ENCODE data around the gene TMEM39B.

DNA sequence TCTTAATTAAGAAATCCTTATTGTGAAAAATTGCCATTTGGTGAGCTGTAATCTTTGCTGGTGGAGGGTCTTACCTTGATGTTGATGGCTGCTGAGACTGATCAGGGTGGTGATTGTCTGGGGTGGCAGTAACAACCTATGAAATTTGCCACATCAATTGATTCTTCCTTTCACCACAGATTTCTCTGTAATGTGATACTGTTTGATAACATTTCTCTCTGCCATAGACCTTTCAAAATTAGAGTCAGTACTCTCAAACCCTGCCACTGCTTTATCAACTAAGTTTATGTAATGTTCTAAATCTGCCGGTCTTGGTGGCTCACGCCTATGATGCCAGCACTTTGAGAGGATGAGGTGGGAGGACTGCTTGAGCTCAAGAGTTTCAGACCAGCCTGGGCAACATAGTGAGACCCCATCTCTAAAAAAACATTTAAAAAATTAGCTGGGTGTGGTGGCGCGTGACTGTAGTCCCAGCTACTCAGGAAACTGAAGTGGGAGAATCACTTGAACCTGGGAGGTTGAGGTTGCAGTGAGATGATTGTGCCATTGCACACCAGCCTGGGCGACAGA is 40.2 kb downstream of the TMEM39B start:
- no peak for TF ChIP-seq EZH2 (IDR thresholded peaks at IDR 0.05; ENCODE audit: borderline replicate concordance, insufficient read depth, low read depth, low read length, poor library complexity, severe bottlenecking)
- TF ChIP-seq, protein P1, sequence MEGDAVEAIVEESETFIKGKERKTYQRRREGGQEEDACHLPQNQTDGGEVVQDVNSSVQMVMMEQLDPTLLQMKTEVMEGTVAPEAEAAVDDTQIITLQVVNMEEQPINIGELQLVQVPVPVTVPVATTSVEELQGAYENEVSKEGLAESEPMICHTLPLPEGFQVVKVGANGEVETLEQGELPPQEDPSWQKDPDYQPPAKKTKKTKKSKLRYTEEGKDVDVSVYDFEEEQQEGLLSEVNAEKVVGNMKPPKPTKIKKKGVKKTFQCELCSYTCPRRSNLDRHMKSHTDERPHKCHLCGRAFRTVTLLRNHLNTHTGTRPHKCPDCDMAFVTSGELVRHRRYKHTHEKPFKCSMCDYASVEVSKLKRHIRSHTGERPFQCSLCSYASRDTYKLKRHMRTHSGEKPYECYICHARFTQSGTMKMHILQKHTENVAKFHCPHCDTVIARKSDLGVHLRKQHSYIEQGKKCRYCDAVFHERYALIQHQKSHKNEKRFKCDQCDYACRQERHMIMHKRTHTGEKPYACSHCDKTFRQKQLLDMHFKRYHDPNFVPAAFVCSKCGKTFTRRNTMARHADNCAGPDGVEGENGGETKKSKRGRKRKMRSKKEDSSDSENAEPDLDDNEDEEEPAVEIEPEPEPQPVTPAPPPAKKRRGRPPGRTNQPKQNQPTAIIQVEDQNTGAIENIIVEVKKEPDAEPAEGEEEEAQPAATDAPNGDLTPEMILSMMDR (IDR thresholded peaks at IDR 0.05): no peak

All from B cell (primary cell).